CD4-positive, alpha-beta memory T cell (primary cell): Measurements from ENCODE around the gene PRKAR1A. TPM values are rescaled to one million over a fixed set of nuclear protein-coding genes. Genes with fewer than 3 reads are reported as not detected.

Experiments used
- CTCF ChIA-PET: fragments of 350-600 bp; sonication (Branson Sonifier 250); formaldehyde crosslinking; loops from one replicate; lab custom pipeline; 2021; ENCODE audit warnings: inconsistent platforms; ENCODE audit not compliant: partially characterized antibody; lab: Charles Lee
- POLR2A ChIA-PET: fragments of 350-600 bp; sonication (Branson Sonifier 250); formaldehyde crosslinking; loops from one replicate; lab custom pipeline; 2021; ENCODE audit not compliant: partially characterized antibody; lab: Charles Lee
- DNase-seq, 5 donors: peaks; one replicate each; pipeline versions ENCODE4 v3.0.0 to v3.0.0-alpha.2; 2020 to 2022; ENCODE audit warnings: mixed read lengths in 1 of 5
- H3K27ac ChIP-seq: one replicate; pipeline ENCODE4 v1.7.0; 2013; ENCODE audit warnings: low read depth, low read length
- H3K27me3 ChIP-seq: 2 replicates; pipeline ENCODE4 v1.7.0; 2013; ENCODE audit warnings: mild to moderate bottlenecking, low read length, moderate library complexity; ENCODE audit not compliant: insufficient read depth
- H3K36me3 ChIP-seq: 2 replicates; pipeline ENCODE4 v1.7.0; 2013; ENCODE audit warnings: mild to moderate bottlenecking, low read length, moderate library complexity; ENCODE audit not compliant: insufficient read depth
- H3K4me1 ChIP-seq: 2 replicates; pipeline ENCODE4 v1.7.0; 2013; ENCODE audit warnings: mild to moderate bottlenecking, low read length, moderate library complexity; ENCODE audit not compliant: insufficient read depth
- H3K4me3 ChIP-seq, 2 donors: one replicate each; pipeline ENCODE4 v1.7.0; 2013; ENCODE audit warnings: low read length in 2 of 2, mild to moderate bottlenecking in 1 of 2
- H3K9me3 ChIP-seq, 2 donors: one replicate each; pipeline ENCODE4 v1.7.0; 2013; ENCODE audit warnings: low read length in 2 of 2, control low read depth in 1 of 2; ENCODE audit not compliant: control insufficient read depth in 1 of 2
- H3K27ac Mint-ChIP-seq, 7 donors: one replicate each; pipeline ENCODE4 v1.8.0; 2020 to 2021; ENCODE audit warnings: mixed read lengths in 7 of 7, mild to moderate bottlenecking in 6 of 7, inconsistent platforms in 3 of 7, moderate library complexity in 3 of 7
- H3K27me3 Mint-ChIP-seq, 2 donors: one replicate each; pipeline ENCODE4 v1.8.0; 2020 to 2021; ENCODE audit warnings: mixed read lengths in 2 of 2
- H3K36me3 Mint-ChIP-seq, 2 donors: one replicate each; pipeline ENCODE4 v1.8.0; 2020 to 2021; ENCODE audit warnings: mixed read lengths in 2 of 2, inconsistent platforms in 1 of 2, mild to moderate bottlenecking in 1 of 2
- H3K4me1 Mint-ChIP-seq, 4 donors: one replicate each; pipeline ENCODE4 v1.8.0; 2020 to 2021; ENCODE audit warnings: mixed read lengths in 4 of 4, mild to moderate bottlenecking in 1 of 4
- H3K4me3 Mint-ChIP-seq, 8 donors: one replicate each; pipeline ENCODE4 v1.8.0; 2020 to 2021; ENCODE audit warnings: mixed read lengths in 8 of 8, mild to moderate bottlenecking in 7 of 8, moderate library complexity in 6 of 8, inconsistent platforms in 3 of 8
- H3K9me3 Mint-ChIP-seq, 8 donors: one replicate each; pipeline ENCODE4 v1.8.0; 2020 to 2021; ENCODE audit warnings: mixed read lengths in 8 of 8, mild to moderate bottlenecking in 5 of 8, inconsistent platforms in 3 of 8, moderate library complexity in 1 of 8
- intact Hi-C: fragments of 100-400 bp; cut with micrococcal nuclease; formaldehyde crosslinking; loops from one replicate; pipeline ENCODE4 v1.15.1; 2023
- polyA plus RNA-seq, 2 donors: library from polyadenylated mRNA; unstranded; fragments of 300-500 nt; fragmentation: Illumina TruSeq; gene quantifications; one replicate each; pipeline ENCODE4 v1.2.3, GENCODE V29; 2021
- total RNA-seq, 2 experiments: library from RNA; stranded (reverse); gene quantifications; one replicate each; pipeline ENCODE4 v1.2.3, GENCODE V29; 2021

The PRKAR1A gene
- total and polyA plus RNA-seq, 4 experiments from 2014 or later = 182 to 220 (median 188) TPM

GRCh38 chr17:68522266-68522665, 10.0 kb downstream of the PRKAR1A start:
- ChIA-PET CTCF (no interaction called here), POLR2A (no interaction called here)
- intact Hi-C loops = no loop called here
- H3K27me3 ChIP-seq = no peaks in the 10 kb centered on the region
- no peaks in the 10 kb centered on the region for H3K27me3 Mint-ChIP-seq
- H3K4me3 Mint-ChIP-seq = no peak overlapping the region
- no peak for DNase-seq
- peaks cover 47% of the 10 kb centered on the region for H3K36me3 ChIP-seq
- H3K36me3 Mint-ChIP-seq = peaks cover 67 to 83% of the 10 kb centered on the region in 2 donors
- H3K27ac Mint-ChIP-seq = peak overlapping the region in 2 of 7 donors; percentile 8 to 43
- H3K27ac ChIP-seq = no peak overlapping the region
- H3K4me1 ChIP-seq = peaks cover 5% of the 10 kb centered on the region
- H3K9me3 ChIP-seq = no peaks in the 10 kb centered on the region
- no peaks in the 10 kb centered on the region for H3K9me3 Mint-ChIP-seq
- H3K4me1 Mint-ChIP-seq = peaks cover 23 to 40% (median 29%) of the 10 kb centered on the region in 4 donors
- H3K4me3 ChIP-seq = no peak overlapping the region

- no peaks in the 10 kb centered on the region for H3K27me3 ChIP-seq
- no peak overlapping the region for H3K27ac ChIP-seq
- POLR2A ChIA-PET = no interaction called here
- intact Hi-C loops = no loop called here
- peaks cover 83% of the 10 kb centered on the region for H3K36me3 ChIP-seq
- CTCF ChIA-PET = no interaction called here
- Mint-ChIP-seq H3K27ac (peak overlapping the region in 3 of 7 donors; percentile 23 to 71 (median 68)), H3K4me1 (peaks cover 9 to 12% (median 11%) of the 10 kb centered on the region in 4 donors), H3K4me3 (no peak overlapping the region), H3K9me3 (no peaks in the 10 kb centered on the region), H3K36me3 (peaks cover 77 to 90% of the 10 kb centered on the region in 2 donors), H3K27me3 (no peaks in the 10 kb centered on the region)
- no peak for DNase-seq
- H3K9me3 ChIP-seq = no peaks in the 10 kb centered on the region
- no peak overlapping the region for H3K4me3 ChIP-seq
- no peaks in the 10 kb centered on the region for H3K4me1 ChIP-seq
Measured at GRCh38 chr17:68526548-68526947, 14.3 kb downstream of the PRKAR1A start.

GRCh38 chr17:68527314-68527713, 15.1 kb downstream of the PRKAR1A start:
- H3K4me3 Mint-ChIP-seq = no peak overlapping the region
- peaks cover 75 to 88% of the 10 kb centered on the region in 2 donors for H3K36me3 Mint-ChIP-seq
- DNase-seq = no peak
- Histone ChIP-seq H3K9me3 (no peaks in the 10 kb centered on the region), H3K36me3 (peaks cover 81% of the 10 kb centered on the region), H3K27me3 (no peaks in the 10 kb centered on the region), H3K27ac (no peak overlapping the region), H3K4me3 (no peak overlapping the region), H3K4me1 (no peaks in the 10 kb centered on the region)
- peaks cover 5 to 8% (median 7%) of the 10 kb centered on the region in 4 donors for H3K4me1 Mint-ChIP-seq
- CTCF ChIA-PET = interaction anchor here (0.6 kb wide), 1 partner anchor 1240 kb away, joined by 3 read pairs; no protein-coding TSS in a partner anchor
- no peaks in the 10 kb centered on the region for H3K9me3 Mint-ChIP-seq
- H3K27ac Mint-ChIP-seq = no peak overlapping the region
- no peaks in the 10 kb centered on the region for H3K27me3 Mint-ChIP-seq
- intact Hi-C loops = no loop called here
- POLR2A ChIA-PET = no interaction called here

- H3K4me1 Mint-ChIP-seq = peaks cover 0 to 7% (median 5%) of the 10 kb centered on the region in 4 donors
- H3K27me3 ChIP-seq = no peaks in the 10 kb centered on the region
- H3K36me3 Mint-ChIP-seq = peaks cover 71 to 82% of the 10 kb centered on the region in 2 donors
- H3K4me1 ChIP-seq = no peaks in the 10 kb centered on the region
- H3K9me3 ChIP-seq = no peaks in the 10 kb centered on the region
- no peaks in the 10 kb centered on the region for H3K27me3 Mint-ChIP-seq
- no peak overlapping the region for H3K4me3 Mint-ChIP-seq
- no peak overlapping the region for H3K4me3 ChIP-seq
- H3K36me3 ChIP-seq = peaks cover 60% of the 10 kb centered on the region
- no peak overlapping the region for H3K27ac ChIP-seq
- CTCF ChIA-PET = no interaction called here
- POLR2A ChIA-PET = no interaction called here
- no peak for DNase-seq
- no peaks in the 10 kb centered on the region for H3K9me3 Mint-ChIP-seq
- no peak overlapping the region for H3K27ac Mint-ChIP-seq
- intact Hi-C loops = loop anchor here (10.0 kb wide), 1 partner anchor 714 kb away; no protein-coding TSS in a partner anchor
Measured at GRCh38 chr17:68531252-68531651, 19.0 kb downstream of the PRKAR1A start.

GRCh38 chr17:68532826-68533225, 20.6 kb downstream of the PRKAR1A start:
- DNase-seq = no peak
- Mint-ChIP-seq H3K27ac (no peak overlapping the region), H3K36me3 (peaks cover 58 to 75% of the 10 kb centered on the region in 2 donors), H3K4me1 (peaks cover 0 to 5% (median 3%) of the 10 kb centered on the region in 4 donors), H3K27me3 (no peaks in the 10 kb centered on the region), H3K4me3 (no peak overlapping the region), H3K9me3 (no peaks in the 10 kb centered on the region)
- CTCF ChIA-PET = no interaction called here
- no peaks in the 10 kb centered on the region for H3K4me1 ChIP-seq
- no peak overlapping the region for H3K27ac ChIP-seq
- intact Hi-C loops = loop anchor here (10.0 kb wide), 1 partner anchor 712 kb away; no protein-coding TSS in a partner anchor
- no peak overlapping the region for H3K4me3 ChIP-seq
- no peaks in the 10 kb centered on the region for H3K27me3 ChIP-seq
- POLR2A ChIA-PET = no interaction called here
- no peaks in the 10 kb centered on the region for H3K9me3 ChIP-seq
- peaks cover 53% of the 10 kb centered on the region for H3K36me3 ChIP-seq

- POLR2A ChIA-PET = no interaction called here
- no peaks in the 10 kb centered on the region for H3K9me3 ChIP-seq
- peaks cover 49 to 76% of the 10 kb centered on the region in 2 donors for H3K36me3 Mint-ChIP-seq
Measured at GRCh38 chr17:68533887-68534694, 21.9 kb downstream of the PRKAR1A start.

GRCh38 chr17:68534695-68535088, 22.5 kb downstream of the PRKAR1A start:
- Histone ChIP-seq H3K27me3 (no peaks in the 10 kb centered on the region), H3K4me3 (no peak overlapping the region), H3K27ac (no peak overlapping the region), H3K9me3 (no peaks in the 10 kb centered on the region), H3K36me3 (peaks cover 36% of the 10 kb centered on the region), H3K4me1 (no peaks in the 10 kb centered on the region)
- Mint-ChIP-seq H3K9me3 (no peaks in the 10 kb centered on the region), H3K4me3 (no peak overlapping the region), H3K27ac (peak overlapping the region in 1 of 7 donors; percentile 26), H3K27me3 (no peaks in the 10 kb centered on the region), H3K36me3 (peaks cover 53 to 76% of the 10 kb centered on the region in 2 donors), H3K4me1 (peaks cover 0 to 4% (median 3%) of the 10 kb centered on the region in 4 donors)
- ChIA-PET POLR2A (no interaction called here), CTCF (no interaction called here)
- DNase-seq = no peak
- intact Hi-C loops = loop anchor here (10.0 kb wide), 1 partner anchor 710 kb away; no protein-coding TSS in a partner anchor

More at GRCh38 chr17:68533887-68534694, 21.9 kb downstream of the PRKAR1A start:
- Mint-ChIP-seq H3K27me3 (no peaks in the 10 kb centered on the region), H3K27ac (peak overlapping the region in 2 of 7 donors; percentile 37 to 64), H3K4me3 (no peak overlapping the region), H3K9me3 (no peaks in the 10 kb centered on the region), H3K4me1 (peaks cover 0 to 4% (median 3%) of the 10 kb centered on the region in 4 donors)
- DNase-seq = no peak
- Histone ChIP-seq H3K27me3 (no peaks in the 10 kb centered on the region), H3K27ac (no peak overlapping the region), H3K4me3 (no peak overlapping the region), H3K4me1 (no peaks in the 10 kb centered on the region), H3K36me3 (peaks cover 42% of the 10 kb centered on the region)
- intact Hi-C loops = loop anchor here (10.0 kb wide), 1 partner anchor 711 kb away; no protein-coding TSS in a partner anchor
- CTCF ChIA-PET = no interaction called here
